Measurements from ENCODE around the gene HDHD3.
"Not testable (repeated sequence)": the region's sequence is repeated elsewhere in the genome, so short reads cannot be mapped to it uniquely, and the experiment has no call there.

DNA sequence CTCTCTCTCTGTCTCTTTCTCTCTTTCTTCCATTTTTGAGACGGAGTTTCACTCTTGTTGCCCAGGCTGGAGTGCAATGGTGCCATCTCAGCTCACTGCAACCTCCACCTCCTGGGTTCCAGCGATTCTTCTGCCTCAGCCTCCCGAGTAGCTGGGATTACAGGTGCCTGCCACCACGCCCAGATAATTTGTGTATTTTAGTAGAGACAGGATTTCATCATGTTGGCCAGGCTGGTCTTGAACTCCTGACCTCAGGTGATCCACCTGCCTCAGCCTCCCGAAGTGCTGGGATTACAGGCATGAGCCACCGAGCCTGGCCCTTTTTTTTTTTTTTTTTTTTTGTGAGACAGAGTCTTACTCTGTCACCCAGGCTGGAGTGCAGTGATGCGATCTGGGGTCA is 4.7 kb upstream of the HDHD3 start:
- TF ChIP-seq, protein P1, sequence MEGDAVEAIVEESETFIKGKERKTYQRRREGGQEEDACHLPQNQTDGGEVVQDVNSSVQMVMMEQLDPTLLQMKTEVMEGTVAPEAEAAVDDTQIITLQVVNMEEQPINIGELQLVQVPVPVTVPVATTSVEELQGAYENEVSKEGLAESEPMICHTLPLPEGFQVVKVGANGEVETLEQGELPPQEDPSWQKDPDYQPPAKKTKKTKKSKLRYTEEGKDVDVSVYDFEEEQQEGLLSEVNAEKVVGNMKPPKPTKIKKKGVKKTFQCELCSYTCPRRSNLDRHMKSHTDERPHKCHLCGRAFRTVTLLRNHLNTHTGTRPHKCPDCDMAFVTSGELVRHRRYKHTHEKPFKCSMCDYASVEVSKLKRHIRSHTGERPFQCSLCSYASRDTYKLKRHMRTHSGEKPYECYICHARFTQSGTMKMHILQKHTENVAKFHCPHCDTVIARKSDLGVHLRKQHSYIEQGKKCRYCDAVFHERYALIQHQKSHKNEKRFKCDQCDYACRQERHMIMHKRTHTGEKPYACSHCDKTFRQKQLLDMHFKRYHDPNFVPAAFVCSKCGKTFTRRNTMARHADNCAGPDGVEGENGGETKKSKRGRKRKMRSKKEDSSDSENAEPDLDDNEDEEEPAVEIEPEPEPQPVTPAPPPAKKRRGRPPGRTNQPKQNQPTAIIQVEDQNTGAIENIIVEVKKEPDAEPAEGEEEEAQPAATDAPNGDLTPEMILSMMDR (IDR thresholded peaks at IDR 0.05) = not testable (repeated sequence)
- TF ChIP-seq POLR2A (IDR thresholded peaks at IDR 0.05) = not testable (repeated sequence)
